Measurements from ENCODE around the gene GZF1. TPM values are rescaled to one million over a fixed set of nuclear protein-coding genes. Genes with fewer than 3 reads are reported as not detected.

GZF1 gene
- total RNA-seq, 2 donors from 2014 or later = 17.9 to 20.9 TPM

DNA sequence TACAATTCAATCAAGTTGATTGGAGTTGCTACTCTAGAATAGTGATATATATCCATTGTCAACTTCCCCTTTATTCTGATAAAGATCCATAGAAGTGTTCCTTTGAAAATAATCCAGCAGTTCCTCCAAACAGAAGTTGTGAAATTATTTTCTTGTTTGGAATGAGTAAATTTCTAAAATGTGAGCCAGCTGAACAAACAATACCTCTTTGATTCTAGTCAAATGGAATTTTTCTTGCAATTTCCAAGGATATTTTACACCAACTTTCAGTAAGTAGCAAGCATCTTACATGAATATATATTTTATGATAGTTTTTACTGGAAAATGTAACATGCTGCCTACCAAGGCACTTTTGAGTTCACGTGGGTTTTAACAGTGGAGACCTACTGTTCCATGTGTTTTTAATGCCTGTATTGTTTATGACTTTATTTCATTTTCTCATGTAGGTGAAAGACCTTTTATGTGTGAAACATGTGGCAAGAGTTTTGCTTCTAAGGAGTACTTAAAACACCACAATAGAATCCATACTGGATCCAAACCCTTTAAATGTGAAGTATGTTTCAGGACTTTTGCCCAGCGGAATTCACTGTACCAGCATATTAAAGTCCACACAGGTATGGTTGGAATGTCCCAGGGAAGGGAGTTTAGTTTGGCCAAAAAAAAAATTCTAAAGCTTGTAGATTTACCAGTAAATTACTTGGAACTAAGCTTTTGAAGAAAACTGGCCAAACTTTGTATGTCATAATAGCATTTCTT, 6.5 kb downstream of the GZF1 start:
- Mint-ChIP-seq H3K27ac (peak overlapping the region in 1 of 2 donors; percentile 28), H3K9me3 (no peaks in the 10 kb centered on the region), H3K4me3 (no peak overlapping the region), H3K27me3 (no peaks in the 10 kb centered on the region), H3K4me1 (ENCODE audit: low read depth in 2 of 2) (peaks cover 30 to 41% of the 10 kb centered on the region in 2 donors), H3K36me3 (peaks cover 27% of the 10 kb centered on the region)
- ATAC-seq (no peak), DNase-seq (ENCODE audit: low spot score) (no peak)

DNA sequence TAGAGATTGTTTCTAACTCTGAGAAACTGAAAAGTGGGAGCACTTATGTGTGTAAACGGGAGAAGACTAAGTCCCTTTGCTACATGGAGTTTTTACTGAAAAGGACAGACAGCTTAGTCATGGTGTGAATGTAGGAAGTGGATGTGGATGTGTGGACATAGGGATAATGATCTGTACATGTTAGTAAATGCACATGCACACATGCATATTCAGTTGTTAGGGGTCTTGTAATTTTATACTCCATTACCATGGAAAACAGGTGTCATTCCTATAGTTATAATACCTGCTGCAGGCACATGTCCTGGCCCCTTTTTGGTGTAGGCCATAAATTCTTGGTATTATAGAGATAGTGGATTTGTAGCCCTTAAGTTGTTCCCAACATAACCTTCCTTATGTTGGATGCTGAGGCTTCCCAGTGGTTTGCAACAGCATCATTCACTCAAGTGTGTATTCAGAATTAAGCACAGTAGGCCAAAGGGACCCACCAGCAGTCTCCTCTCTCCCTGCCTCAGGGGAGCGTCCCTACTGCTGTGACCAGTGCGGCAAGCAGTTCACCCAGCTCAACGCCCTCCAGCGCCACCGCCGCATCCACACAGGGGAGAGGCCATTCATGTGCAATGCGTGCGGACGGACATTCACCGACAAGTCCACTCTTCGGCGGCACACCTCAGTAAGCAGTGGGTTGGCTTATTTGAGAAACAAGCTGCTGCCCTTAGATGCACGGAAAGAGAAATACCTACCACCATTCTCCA, 7.3 kb downstream of the GZF1 start:
- H3K4me3 Mint-ChIP-seq = no peak overlapping the region
- ATAC-seq (peak in 1 of 2 donors; percentile 31), DNase-seq (ENCODE audit: low spot score) (no peak)
- H3K4me1 Mint-ChIP-seq (ENCODE audit: low read depth in 2 of 2) = peaks cover 26 to 33% of the 10 kb centered on the region in 2 donors
- no peaks in the 10 kb centered on the region for H3K27me3 Mint-ChIP-seq
- no peak overlapping the region for H3K27ac Mint-ChIP-seq
- peaks cover 26% of the 10 kb centered on the region for H3K36me3 Mint-ChIP-seq
- H3K9me3 Mint-ChIP-seq = no peaks in the 10 kb centered on the region

- no peak for DNase-seq (ENCODE audit: low spot score)
- no peaks in the 10 kb centered on the region for H3K9me3 Mint-ChIP-seq
- no peak for ATAC-seq
- H3K4me1 Mint-ChIP-seq (ENCODE audit: low read depth in 2 of 2) = peaks cover 16 to 23% of the 10 kb centered on the region in 2 donors
- H3K36me3 Mint-ChIP-seq = peaks cover 17% of the 10 kb centered on the region
- no peak overlapping the region for H3K4me3 Mint-ChIP-seq
- no peaks in the 10 kb centered on the region for H3K27me3 Mint-ChIP-seq
- H3K27ac Mint-ChIP-seq = no peak overlapping the region
Measured at GRCh38 chr20:23370274-23370673, 8.3 kb downstream of the GZF1 start.

DNA sequence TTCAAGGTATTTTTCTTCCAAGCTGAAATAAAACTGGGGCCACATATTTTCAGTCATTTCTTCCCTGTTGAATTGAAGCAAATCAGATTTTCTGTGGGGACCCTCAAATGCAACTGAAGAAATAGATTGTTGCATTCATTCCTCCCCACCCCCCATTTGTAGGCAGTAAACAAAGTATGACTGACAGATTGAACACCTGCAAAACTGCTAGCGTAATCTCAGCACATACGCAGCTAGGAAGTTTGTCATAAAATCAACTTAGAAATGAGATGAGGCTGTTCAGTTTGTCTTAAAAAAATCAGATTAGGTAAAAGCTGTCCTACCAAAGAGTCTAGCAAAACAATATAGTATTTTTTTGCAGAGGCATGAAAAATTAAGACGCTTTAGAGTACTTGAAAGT, 8.9 kb downstream of the GZF1 start:
- Mint-ChIP-seq H3K4me3 (no peak overlapping the region), H3K27me3 (no peaks in the 10 kb centered on the region), H3K36me3 (peaks cover 21% of the 10 kb centered on the region), H3K4me1 (ENCODE audit: low read depth in 2 of 2) (peaks cover 18 to 27% of the 10 kb centered on the region in 2 donors), H3K9me3 (no peaks in the 10 kb centered on the region), H3K27ac (no peak overlapping the region)
- no peak for DNase-seq (ENCODE audit: low spot score)
- ATAC-seq = no peak

DNA sequence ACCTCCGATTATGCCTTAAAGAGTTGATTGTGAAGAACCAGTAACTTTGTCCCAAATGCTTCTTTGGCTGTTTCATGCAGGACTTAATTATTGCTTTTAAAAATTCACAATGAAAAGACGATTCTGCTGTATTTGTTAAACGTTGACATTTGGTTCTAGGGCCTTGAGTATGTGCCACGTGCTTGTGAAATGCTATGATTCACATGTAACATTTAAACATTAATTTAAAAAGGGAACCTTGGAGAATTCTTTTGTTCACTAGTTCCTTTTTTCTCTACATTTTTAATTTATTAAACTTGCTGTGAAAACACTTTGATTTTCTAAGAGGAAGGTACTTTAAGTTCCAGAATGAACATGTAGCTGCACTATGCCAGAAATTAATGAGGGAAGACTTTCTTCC, 9.5 kb downstream of the GZF1 start:
- no peak for ATAC-seq
- no peaks in the 10 kb centered on the region for H3K9me3 Mint-ChIP-seq
- peaks cover 13 to 27% of the 10 kb centered on the region in 2 donors for H3K4me1 Mint-ChIP-seq (ENCODE audit: low read depth in 2 of 2)
- no peaks in the 10 kb centered on the region for H3K27me3 Mint-ChIP-seq
- DNase-seq (ENCODE audit: low spot score) = no peak
- H3K27ac Mint-ChIP-seq = no peak overlapping the region
- no peak overlapping the region for H3K4me3 Mint-ChIP-seq
- peaks cover 23% of the 10 kb centered on the region for H3K36me3 Mint-ChIP-seq

DNA sequence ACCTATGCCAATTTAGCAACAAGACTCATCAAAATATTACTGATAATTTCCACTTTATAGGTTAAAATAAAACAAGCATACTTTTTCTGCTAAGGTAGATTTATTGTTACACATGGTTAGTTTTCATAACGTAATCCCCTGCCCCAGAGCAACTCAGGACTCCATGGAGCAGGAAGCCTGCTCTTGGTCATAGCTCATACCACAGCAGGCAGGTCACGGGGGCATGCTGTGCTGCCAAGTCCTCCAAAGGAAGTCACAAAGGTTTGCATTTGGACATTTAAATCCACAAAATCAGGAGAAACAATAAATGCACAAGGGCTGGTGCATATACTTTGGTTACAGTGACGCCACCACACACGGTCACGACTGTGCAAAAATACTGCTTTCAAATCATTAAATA, 12.5 kb downstream of the GZF1 start:
- no peak overlapping the region for H3K4me3 Mint-ChIP-seq
- no peaks in the 10 kb centered on the region for H3K27me3 Mint-ChIP-seq
- peaks cover 4 to 12% of the 10 kb centered on the region in 2 donors for H3K4me1 Mint-ChIP-seq (ENCODE audit: low read depth in 2 of 2)
- H3K36me3 Mint-ChIP-seq = peaks cover 31% of the 10 kb centered on the region
- DNase-seq (ENCODE audit: low spot score) (no peak), ATAC-seq (no peak)
- H3K27ac Mint-ChIP-seq = no peak overlapping the region
- no peaks in the 10 kb centered on the region for H3K9me3 Mint-ChIP-seq

- peaks cover 27% of the 10 kb centered on the region for H3K36me3 Mint-ChIP-seq
- H3K4me3 Mint-ChIP-seq = no peak overlapping the region
- peak overlapping the region; percentile 12 to 53 for H3K27ac Mint-ChIP-seq
- no peaks in the 10 kb centered on the region for H3K9me3 Mint-ChIP-seq
- peaks cover 4 to 12% of the 10 kb centered on the region in 2 donors for H3K4me1 Mint-ChIP-seq (ENCODE audit: low read depth in 2 of 2)
- no peaks in the 10 kb centered on the region for H3K27me3 Mint-ChIP-seq
- ATAC-seq = no peak
- DNase-seq (ENCODE audit: low spot score) = no peak
Measured at GRCh38 chr20:23375827-23376226, 13.8 kb downstream of the GZF1 start.

DNA sequence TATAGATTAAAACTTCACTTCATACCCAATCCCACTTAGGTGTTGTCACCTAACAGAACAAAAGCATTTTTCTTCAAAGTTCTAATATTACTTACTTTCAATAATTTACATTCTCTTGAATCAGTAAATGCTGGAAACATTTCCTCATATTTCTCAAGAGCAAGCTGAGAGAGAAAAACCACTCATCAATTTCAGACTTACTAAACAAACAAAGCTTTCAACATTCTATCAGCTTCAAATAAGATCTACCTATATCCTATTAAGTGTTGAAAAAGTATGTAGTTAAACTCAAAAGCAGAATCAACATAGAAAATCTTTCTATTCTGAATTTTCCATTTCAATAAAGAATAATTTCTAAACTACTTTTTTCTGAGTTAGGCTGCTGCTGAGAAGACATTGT, 17.8 kb downstream of the GZF1 start:
- H3K36me3 Mint-ChIP-seq = peaks cover 32% of the 10 kb centered on the region
- H3K27me3 Mint-ChIP-seq = no peaks in the 10 kb centered on the region
- H3K4me3 Mint-ChIP-seq = no peak overlapping the region
- no peaks in the 10 kb centered on the region for H3K9me3 Mint-ChIP-seq
- DNase-seq (ENCODE audit: low spot score) (no peak), ATAC-seq (no peak)
- peaks cover 12% of the 10 kb centered on the region in 2 donors for H3K4me1 Mint-ChIP-seq (ENCODE audit: low read depth in 2 of 2)
- H3K27ac Mint-ChIP-seq = no peak overlapping the region

DNA sequence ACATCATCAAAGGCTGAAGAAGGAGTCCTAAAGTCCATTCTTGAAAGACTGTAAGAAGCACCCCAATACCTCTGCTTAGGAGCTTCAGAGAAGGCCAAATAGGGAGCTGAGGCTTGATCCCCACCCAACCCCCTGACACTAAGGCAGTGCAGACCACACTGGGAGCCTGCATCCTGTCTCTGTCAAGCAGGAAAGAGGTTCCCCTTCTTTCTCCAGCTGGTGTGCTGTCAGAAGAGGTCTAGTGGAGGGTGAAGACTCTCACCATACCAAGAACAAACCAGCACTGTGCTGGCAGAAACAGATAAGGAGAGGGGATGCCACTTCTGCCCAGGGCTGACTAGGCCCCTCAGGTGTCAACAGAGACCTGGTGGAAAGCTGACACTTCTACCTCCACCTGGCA, 19.9 kb downstream of the GZF1 start:
- DNase-seq (ENCODE audit: low spot score) (no peak), ATAC-seq (no peak)
- Mint-ChIP-seq H3K4me3 (no peak overlapping the region), H3K4me1 (ENCODE audit: low read depth in 2 of 2) (peaks cover 11 to 19% of the 10 kb centered on the region in 2 donors), H3K36me3 (peaks cover 33% of the 10 kb centered on the region), H3K27me3 (no peaks in the 10 kb centered on the region), H3K9me3 (no peaks in the 10 kb centered on the region), H3K27ac (no peak overlapping the region)

GRCh38 chr20:23386304-23387117, 24.5 kb downstream of the GZF1 start:
- no peaks in the 10 kb centered on the region for H3K27me3 Mint-ChIP-seq
- H3K27ac Mint-ChIP-seq = no peak overlapping the region
- peaks cover 17 to 26% of the 10 kb centered on the region in 2 donors for H3K4me1 Mint-ChIP-seq (ENCODE audit: low read depth in 2 of 2)
- DNase-seq (ENCODE audit: low spot score) (no peak), ATAC-seq (no peak)
- H3K4me3 Mint-ChIP-seq = no peak overlapping the region
- H3K9me3 Mint-ChIP-seq = no peaks in the 10 kb centered on the region
- H3K36me3 Mint-ChIP-seq = peaks cover 45% of the 10 kb centered on the region

- H3K36me3 Mint-ChIP-seq = peaks cover 44% of the 10 kb centered on the region
- H3K4me1 Mint-ChIP-seq (ENCODE audit: low read depth in 2 of 2) = peaks cover 17 to 24% of the 10 kb centered on the region in 2 donors
- H3K4me3 Mint-ChIP-seq = no peak overlapping the region
- ATAC-seq (no peak), DNase-seq (ENCODE audit: low spot score) (no peak)
- H3K9me3 Mint-ChIP-seq = no peaks in the 10 kb centered on the region
- H3K27me3 Mint-ChIP-seq = no peaks in the 10 kb centered on the region
- no peak overlapping the region for H3K27ac Mint-ChIP-seq
Measured at GRCh38 chr20:23387118-23387443, 25.1 kb downstream of the GZF1 start.

DNA sequence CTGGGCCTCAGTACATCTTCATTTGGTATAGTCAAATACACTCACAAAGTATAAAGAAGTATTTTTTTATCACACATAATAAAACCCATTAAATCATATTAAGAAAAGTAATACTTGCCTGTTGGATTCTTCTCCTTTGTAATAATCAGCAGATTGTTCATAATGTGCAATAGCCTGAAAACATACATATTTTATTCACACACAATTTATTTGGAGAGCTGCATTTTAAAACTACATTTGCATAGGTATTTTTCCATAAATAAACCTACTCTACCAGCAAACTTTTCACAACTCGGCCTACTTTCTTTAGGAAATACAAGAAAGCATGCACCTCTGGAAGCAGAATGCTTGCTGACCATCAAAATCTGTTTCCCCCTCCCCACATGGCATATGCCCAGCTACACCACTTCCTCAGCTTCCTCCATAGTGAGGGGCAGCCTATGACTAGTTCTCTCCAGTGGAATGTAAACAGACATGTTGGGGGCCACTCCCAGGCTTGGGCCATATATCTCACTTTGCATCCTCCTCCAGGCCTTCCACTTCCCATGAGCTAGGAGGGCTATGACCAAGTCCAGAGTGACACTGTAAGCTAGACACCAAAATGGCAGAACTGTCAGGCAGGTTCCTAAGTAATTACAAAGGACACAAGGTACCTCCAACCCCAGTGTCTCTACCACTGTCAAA, 28.3 kb downstream of the GZF1 start:
- Mint-ChIP-seq H3K9me3 (no peaks in the 10 kb centered on the region), H3K27me3 (no peaks in the 10 kb centered on the region), H3K4me3 (no peak overlapping the region), H3K4me1 (ENCODE audit: low read depth in 2 of 2) (peaks cover 30 to 31% of the 10 kb centered on the region in 2 donors), H3K36me3 (peaks cover 48% of the 10 kb centered on the region), H3K27ac (peak overlapping the region in 1 of 2 donors; percentile 38)
- DNase-seq (ENCODE audit: low spot score) (no peak), ATAC-seq (no peak)

GRCh38 chr20:23391707-23392310, 29.8 kb downstream of the GZF1 start:
- DNase-seq (ENCODE audit: low spot score) = no peak
- H3K36me3 Mint-ChIP-seq = peaks cover 38% of the 10 kb centered on the region

More at GRCh38 chr20:23391707-23392310, 29.8 kb downstream of the GZF1 start:
- Mint-ChIP-seq H3K9me3 (no peaks in the 10 kb centered on the region), H3K4me3 (no peak overlapping the region), H3K27me3 (no peaks in the 10 kb centered on the region), H3K4me1 (ENCODE audit: low read depth in 2 of 2) (peaks cover 21 to 22% of the 10 kb centered on the region in 2 donors), H3K27ac (no peak overlapping the region)
- no peak for ATAC-seq

All from natural killer cell treated with Interleukin-12 subunit alpha and Interleukin-12 subunit beta and Interleukin-15 and Interleukin-18, amount 100 ng/mL, for 72 hours (primary cell).